ENCODE results near the gene FAM180B.

Gene FAM180B

DNA sequence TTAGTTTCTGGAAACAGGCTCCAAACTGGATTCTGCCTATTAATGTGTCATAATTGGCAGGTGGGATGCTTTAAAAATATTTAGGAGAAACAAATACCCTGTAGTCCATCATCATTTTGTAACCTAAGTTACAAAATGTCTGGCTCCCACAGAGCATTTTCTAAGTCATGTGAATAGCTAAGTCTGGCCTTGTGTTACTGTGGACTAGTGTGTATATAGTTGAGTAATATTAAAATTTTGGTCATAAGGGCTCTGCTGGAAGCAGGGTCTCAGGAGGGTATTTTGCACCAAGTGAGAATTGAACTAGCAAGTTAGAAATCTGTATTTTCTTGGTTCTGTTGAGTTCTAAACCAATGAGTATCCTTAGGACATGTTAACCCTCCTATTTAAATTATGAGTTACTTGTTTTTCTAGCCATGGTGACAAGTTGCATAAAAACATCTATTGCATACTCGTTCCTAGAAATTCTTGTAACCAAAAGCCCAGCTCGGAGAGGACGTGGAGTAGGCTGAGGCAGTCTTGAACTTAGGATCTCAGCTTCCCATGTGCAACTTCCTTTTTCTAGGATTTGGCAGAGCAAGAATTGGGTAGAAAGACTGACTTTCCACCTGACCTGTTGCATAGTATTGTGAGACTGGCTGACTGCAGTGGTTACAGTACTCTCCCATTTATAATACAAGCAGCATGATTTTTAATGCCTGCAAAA, 15.7 kb upstream of the FAM180B start:
- no peak for DNase-seq

DNA sequence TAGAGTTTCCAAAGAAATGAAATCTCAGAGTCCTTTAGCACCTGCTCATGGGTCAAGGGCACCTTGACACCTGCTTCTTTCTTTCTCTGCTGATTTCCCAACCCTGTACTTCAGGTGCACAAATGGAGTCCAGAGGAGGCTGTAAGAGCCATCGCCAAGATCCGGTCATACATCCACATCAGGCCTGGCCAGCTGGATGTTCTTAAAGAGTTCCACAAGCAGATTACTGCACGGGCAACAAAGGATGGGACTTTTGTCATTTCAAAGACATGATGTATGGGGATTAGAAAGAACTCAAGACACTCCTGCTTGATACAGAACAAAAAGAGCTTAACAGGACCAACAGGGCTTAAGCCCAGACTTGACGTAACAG, 15.1 kb upstream of the FAM180B start:
- no peak for DNase-seq

DNA sequence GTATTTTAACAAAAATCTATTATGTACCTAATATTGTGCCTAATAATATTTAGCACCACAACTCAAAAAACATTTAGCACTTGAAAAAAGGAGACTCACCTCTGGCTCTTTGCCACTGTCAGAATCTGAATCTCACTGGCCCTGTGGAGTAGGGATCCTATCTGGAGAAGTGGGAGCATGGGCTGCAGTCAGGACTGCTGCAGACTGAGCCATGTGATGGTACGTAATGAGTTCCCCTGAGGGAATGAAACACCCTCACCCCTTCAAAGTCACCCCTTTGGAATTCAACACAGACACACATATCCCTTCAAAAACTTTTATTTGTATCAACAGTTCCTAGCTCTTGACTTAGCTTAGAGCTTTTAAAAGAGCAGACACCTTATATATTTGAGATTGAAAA, 14.6 kb upstream of the FAM180B start:
- no peak for DNase-seq

DNA sequence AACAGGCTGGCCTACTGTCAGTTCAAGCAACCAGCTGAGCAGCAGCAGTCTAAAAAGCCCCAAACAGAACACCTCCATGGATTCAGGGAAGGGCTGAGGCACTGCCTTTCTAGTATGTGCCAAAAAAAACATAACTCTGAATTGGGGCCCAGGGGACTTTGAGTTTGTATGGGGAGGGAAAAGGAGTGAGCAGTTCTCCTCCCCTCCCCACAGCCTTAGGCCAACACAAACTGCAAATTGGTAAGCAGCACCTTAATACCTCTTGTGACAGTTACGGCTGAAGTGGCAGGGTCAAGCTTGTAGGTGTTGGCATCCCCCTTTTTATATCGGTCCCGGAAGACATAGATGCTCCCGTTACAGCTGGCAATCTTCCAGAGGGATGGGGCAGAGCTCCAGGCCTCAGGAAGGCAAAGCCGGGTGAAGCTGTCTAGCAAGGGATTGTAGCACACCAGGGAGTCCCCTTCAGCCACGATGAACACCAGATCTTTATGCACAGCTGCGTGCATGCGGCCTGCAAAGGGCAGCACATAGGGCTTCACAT, 13.7 kb upstream of the FAM180B start:
- DNase-seq: no peak

DNA sequence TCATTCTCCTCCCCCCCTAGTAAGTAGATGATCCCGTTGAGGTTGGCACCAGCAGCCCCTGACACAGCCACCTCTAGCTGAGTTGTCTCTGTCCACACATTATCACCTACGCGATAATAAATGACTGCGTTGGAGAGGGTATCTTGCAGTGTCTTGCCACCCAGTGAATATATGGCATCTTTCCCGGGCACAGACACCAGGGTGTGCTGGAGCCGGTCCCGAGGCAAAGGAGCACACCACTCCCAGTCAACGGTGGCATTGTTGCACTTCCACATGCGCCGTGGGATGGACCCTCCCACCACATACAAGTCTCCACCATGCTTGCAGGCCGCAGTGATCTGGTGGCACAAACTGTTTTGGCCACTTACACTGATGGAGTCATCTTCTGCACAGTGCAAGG, 13.2 kb upstream of the FAM180B start:
- no peak for DNase-seq

DNA sequence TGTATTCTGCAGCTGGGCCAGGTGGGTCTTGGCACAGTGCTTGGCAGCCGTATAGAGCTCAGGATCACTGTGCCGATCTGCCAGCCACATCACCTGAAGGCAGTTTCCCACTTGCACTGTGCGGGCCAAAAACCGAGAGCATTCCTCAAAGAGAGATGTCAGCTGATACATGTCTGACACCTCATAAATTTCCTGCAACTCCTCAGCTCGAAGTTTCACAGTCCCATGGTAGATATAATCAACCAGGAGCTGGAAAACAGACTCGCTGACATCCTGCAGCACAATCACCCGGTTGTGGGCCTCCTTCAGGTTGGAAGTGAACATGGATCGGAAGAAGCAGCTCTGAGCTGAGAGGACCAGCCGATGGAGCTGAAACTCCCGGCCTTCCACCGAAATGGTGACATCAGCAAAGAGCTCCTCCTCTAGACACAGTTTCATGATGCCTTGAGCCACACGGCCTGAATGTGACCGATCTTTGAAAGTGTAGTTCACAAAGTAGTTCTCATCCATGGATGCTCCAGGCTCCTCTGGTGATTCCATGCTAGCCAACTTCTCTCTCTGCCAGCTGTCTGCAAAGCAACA, 8.9 kb upstream of the FAM180B start:
- no peak for DNase-seq

DNA sequence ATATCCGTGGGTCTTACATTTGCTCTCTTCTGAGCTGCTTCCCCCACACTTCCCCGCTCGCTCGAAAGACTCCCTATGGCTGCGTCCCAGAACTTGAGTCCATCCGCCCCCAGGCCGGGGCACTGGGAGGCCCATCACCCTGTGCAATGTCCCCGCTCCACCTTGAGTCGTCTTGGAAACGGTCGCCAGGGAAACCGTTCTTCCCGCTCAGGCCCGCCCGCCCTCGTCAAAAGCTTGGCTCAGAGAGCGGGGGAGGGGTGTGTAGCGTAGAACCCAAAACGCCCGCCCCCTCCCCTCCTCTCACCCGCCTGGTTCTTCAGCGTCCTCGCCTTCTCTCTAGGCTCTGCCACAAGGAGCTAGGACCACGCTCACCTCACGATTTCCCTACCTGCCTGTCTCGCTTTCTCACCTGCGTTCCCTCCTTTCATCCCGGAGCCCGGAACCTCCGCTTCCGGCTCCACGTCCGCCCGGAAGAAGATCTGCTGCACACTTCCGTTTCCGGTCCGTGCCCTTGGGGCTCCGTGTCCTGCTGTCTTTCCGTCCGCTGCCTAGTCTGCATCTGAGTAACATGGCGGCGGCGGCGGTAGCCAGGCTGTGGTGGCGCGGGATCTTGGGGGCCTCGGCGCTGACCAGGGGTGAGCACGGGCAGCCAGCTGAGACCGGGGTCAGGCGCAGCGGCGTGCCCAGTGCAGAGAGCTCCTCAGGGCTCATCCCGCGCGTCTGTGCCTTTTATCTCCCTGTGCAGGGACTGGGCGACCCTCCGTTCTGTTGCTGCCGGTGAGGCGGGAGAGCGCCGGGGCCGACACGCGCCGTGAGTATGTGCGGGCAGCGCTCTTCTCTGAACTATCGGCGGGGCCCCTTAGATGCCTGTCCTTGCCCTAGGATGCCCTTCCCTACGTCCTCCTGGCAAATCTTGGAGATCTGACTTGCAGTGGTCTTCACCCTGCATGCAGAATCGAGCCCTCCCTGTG, 7.7 kb upstream of the FAM180B start, which contains the start of the genes KBTBD4 and NDUFS3:
Gene KBTBD4, minus strand, starts transcription at position 447 of the 971 bp plus-strand sequence. Its CDS starts 19 bp downstream, at position 428.
Gene NDUFS3, plus strand, starts transcription at position 551 of the 971 bp plus-strand sequence. Its CDS starts 18 bp downstream, at position 569.
- DNase-seq: peak; percentile 83

DNA sequence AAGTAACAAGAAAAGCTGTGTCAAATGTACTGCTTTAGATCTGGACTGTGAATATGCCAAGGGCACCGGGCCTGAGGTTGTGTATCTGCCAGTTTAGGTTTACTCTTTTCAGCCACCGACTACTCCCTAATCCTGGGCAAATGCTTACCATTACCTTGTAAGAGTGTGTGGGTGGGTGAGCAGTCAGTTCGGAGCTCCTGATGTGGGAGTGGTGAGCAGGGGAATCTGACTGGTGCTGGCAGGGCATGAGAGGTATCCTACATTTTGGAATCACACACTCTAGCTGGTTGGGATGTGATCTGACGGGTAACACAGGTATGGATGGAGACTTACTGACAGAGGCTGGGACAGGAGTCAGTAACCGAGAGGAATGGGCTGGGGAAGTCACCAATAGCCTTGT, 2.6 kb upstream of the FAM180B start:
- no peak for DNase-seq

DNA sequence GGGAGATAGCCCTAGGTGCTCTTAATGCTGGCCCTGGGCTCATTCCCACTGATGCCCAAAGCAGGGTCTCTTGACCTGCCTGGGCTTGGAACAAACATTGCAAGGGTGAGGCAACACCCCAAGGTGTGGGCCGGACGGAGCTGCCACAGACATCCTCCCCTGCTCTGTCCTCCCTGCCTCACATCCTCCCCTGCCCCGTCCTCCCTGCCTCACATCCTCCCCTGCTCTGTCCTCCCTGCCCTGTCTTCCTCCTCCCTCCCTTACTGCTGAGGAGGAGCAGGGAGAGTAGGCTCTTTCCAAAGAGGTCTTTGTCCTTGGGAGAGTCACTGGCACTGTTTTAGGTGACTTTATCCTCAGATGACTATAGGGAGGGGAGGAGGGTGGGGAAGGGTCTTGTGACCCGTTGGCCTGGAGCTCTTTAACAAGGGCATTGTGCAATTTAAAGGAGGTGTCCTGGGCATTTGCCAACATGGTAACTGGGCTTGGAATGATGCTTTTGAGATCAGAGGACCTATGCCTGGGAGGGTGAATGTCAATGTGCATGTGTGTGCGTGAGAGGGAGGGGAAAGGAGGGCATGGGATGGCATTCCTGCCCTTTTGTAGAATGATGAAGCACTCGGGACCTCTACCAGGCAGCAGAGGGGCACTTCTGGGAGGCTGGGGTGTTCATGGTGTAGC, 700 bp downstream of the FAM180B start:
- DNase-seq: no peak

DNA sequence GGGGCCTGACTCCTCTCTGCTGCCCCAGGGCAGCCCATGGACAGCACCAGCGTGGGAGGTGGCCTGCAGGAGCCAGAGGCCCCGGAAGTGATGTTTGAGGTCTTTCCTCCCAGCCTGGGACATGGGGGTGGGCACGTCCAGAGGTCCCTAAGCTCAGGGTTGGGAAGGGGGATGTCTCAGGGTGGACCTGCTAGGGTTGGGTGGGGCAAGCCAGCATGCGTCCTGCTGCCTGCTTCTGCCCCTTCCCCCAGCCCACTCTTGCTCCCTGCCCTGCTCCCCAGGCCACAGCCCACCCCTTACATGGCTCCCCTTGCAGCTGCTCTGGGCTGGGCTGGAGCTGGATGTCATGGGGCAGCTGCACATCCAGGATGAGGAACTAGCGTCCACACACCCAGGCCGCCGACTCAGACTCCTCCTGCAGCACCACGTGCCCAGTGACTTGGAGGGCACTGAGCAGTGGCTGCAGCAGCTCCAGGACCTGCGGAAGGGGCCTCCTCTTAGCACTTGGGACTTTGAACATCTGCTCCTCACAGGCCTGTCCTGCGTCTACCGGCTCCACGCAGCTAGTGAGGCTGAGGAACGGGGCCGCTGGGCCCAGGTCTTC, 1.3 kb downstream of the FAM180B start:
- DNase-seq: no peak

DNA sequence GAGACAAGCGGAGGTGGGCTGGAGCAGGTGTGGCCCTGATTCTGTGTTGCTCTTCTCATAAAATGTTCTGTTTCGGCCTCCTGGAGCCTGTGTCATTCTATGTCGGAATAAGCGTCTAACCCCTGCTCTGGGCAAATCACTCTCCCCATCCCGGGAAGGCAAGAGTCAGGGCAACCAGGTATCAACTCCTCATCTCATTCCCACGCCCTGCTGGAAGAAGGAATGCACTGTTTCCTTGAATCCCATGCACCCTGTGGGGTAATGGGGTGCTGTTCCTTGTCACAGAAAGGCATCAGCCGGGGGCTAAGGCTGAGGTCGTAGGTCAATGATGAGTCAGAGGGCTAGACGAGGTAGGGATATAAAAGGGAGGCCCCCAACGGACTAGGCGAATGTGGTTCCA, 2.6 kb downstream of the FAM180B start:
- no peak for DNase-seq

DNA sequence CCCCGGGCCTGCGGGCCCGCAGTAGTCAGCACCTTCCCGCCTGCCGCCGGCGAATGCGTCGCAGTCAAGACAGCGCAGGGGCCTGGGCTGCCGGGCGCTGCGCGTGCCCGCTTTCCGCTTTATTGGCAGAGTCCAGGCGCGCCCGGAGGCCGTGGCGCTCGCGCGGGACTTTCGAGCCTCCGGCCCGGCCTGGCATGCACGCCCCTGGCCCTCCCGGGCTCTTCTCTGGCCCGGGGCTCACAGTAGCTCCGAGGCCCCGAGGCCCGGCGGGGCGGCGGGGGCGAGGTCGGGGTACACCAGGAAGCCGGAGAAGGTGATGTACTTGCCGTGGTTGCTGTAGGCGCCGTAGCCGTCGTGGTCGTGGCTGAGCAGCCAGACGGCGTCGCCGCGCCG, 3.1 kb downstream of the FAM180B start:
- no peak for DNase-seq

DNA sequence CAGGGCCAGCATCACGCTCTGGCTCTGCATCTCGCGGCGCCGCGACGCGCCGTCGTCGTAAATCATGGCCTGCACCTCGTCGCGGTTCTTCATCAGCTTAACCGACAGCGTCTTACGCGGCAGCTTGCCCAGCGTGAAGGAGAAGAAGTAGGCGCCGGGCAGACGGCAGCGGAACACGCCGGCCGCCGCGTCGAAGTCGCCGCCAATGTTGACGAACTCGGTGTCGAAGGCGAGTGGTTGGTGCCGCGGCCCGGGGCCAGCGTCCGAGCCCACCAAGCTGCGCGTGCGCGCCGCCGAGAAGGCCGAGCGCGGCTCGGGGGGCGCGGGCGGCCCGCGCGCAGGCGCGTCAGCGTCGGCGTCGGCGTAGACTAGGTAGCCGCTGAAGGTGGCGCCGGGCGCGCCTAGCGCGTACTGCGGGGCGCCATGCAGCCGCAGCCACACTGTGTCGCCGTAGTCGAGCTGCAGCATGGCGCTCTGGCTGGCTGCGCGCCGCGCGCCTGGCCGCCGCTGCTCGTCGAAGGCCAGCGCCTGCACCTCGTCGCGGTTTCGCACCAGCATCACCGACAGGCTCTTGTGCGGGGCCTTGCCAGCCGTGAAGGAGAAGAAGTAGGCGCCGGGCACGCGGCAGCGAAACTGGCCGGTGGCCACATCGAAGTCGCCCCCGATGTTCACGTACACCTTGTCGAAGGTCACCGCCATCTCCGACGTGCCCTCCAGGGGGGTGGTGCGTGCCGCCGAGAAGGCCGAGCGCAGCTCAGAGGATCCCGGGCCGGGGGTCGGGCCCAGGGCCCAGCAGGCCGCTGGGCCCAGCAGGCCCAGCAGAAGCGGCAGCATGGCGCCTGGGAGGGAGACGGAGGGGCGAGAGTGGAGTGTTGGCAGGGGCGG, 3.7 kb downstream of the FAM180B start:
- DNase-seq: no peak

DNA sequence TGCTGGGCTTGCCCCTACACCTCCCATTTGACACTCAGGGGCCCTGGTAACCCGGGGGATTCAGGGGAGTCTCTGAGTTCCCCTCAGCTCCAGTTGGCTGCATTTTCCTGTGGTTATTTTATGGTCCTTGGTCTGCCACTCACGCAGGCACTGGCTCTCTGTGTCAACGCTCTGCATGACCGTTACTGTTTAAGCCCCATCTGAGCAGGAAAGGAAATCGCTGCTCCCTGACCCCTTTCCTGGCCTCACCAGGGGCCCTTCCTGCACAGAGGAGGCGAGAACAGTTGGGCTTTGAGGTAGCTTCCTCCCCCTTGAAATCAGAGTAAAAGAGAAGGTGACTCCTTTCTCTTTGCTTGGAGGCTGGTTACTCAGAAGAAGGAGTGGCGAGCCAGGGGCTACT, 5.3 kb downstream of the FAM180B start:
- DNase-seq: no peak

DNA sequence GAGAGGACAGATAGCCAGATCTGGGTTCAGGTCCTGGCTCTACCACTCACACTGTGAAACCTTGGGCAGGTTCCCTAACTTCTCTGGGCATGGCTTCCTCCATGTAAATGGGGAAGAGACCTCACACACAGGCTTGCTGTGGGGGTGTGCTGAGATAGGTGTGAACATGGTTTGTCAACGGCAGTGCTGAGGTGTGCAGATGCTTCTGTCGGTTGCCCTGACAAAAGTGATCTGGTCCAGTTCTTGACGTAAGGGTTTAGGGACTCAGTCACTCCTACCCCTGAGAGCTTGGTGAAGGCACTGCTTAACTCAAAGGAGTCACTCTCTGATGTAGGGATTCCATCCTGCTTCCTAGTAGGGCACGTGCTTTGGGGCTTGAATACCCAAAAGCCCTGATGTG, 5.8 kb downstream of the FAM180B start:
- no peak for DNase-seq

DNA sequence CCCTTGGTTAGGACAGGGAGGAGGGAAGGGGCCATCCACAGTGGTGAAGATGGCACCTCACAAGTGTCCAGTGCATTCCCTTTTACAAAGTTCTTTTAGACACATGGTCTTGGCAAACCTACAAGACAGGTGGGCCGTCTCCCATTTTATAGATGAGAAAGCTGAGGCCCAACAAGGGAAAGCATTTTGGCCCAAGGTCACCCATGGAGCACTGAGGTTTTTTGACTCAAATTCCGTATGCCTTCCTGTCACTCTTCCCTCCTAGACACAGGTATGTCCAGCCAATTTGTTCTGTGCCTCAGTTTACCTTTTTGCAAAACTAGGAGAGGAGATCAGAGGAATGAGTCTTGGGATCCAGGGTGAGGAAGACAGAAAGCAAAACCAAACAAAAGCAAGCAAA, 6.5 kb downstream of the FAM180B start:
- DNase-seq: no peak

DNA sequence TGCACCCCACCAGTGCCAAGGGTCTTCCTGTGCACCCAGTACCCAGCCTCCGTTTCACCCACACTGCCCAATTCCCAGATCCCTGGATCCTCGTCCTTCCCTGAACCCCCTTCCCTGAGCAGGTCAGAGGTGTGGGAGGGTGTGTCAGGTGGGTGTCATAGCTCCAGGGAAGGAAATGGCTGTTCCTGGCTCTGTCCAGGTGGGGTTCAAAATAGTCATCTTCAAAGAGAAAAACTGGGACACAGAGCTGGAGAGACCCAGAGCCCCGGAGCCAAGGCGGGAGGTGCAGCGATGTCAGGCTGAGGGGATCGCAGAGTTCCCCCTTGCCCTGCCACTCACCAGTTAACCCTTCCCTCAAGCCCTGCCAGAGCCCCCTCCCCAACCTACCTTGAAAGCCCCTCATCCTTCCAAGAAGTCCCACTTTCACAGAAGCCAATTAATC, 7.0 kb downstream of the FAM180B start:
- no peak for DNase-seq

DNA sequence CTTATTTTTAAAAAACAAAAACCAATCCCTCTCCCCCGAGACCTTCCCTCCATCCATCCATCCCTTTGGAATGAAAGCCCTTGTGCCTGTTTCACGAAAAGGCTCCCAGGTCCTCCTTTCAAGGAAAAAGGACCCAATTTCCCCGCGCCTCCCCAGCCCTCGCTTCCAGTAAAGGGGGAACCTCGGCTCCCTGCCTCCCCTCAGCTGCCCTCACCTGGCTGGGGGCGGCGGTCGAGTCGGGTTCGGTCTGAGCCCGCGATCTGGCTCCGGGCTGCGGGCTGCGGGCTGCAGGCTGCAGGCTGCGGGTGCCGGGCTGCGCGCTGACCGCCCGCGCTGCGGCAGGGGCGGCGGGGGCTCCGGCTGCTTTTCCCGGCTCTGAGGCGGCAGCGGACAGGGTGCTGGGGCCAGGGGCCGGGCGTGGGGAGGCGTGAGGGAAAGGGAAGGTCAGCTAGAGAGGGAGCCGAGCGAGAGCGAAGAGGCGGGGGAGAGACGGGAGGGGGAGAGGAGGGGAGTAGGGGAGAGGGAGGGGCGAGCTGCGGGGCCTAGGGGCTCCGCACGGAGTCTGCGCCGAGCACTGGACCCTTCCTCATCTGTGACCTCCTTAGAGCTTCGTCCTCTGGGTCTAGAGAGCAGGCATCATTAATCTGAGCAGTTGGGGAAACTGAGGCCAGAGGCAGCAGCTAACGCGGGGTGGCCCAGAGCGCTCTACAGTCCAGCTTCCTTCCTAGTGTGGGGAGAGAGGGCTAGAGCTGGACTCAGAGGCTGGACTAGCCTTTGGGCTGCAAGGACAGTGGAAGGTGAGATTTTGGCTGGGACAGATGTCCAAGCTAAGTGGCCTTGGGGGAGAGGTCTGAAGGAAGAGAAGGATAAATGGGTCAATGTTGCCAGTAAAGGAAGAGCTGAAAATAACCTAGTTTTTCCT, 7.7 kb downstream of the FAM180B start, which contains the start of gene C1QTNF4:
Gene C1QTNF4, minus strand, starts transcription at position 478 of the 922 bp plus-strand sequence. CDS start 3,601 bp downstream, outside the sequence.
- no peak for DNase-seq

DNA sequence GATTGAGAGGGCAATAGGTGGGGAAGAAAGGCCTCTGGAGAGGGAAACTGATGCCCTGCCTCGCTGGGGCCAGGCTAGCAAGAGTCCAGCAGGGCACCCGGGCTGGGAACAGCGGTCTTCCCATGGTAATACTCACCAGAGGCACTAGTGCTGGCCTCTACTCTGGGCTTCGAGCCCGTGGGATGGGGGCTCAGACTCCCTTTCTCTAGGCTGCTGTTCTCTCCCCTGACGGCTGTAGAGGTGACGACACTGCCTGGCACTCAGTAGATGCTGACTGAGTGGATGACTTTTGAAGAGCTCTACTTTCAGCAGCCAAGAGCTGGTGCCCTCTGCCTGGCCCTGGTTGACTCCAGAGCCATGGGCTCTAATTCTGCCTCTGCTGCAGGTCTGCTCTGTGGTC, 8.6 kb downstream of the FAM180B start:
- no peak for DNase-seq

DNA sequence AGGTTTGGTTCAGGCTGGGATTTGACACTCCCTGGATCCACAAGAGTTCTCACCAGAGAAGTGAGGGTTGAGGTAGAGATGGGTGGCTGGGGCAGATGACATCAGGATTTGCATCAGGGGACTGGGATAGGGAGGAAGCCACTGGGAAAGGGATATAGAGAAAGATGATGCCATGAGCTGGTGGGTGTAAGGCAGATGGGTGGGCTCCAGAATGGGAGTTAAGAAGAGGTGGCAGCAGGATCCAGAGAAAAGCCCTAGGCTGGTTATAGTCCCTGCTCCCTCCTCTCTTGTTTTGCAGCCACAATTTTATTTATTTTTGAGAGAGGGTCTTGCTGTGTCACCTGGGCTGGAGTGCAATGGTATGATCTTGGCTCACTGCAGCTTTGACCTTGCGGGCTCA, 9.5 kb downstream of the FAM180B start:
- no peak for DNase-seq

Data from NCI-H1417 treated with DMSO at 0.1 percent for 48 hours (cell line).